OCI-LY7 (cell line): ENCODE data around the gene ARFGAP2. TPM values are rescaled to one million over a fixed set of nuclear protein-coding genes. Genes with fewer than 3 reads are reported as not detected.

Experiments
- BruUV-seq: library from RNA; stranded (reverse); fragments of 400-500 nt; replicated peaks from 2 replicates; lab custom pipeline; 2021; lab: Mats Ljungman, UMichigan
- CTCF ChIA-PET: fragments of 300-600 bp; sonication (Branson Sonifier 250); formaldehyde crosslinking; loops from one replicate; lab custom pipeline; 2022; ENCODE audit warnings: antibody characterized with exemption; ENCODE audit not compliant: unreplicated experiment; lab: Charles Lee
- POLR2A ChIA-PET: fragments of 300-600 bp; sonication (Branson Sonifier 250); formaldehyde crosslinking; loops from one replicate; lab custom pipeline; 2022; ENCODE audit warnings: antibody characterized with exemption; lab: Charles Lee
- DNase-seq: peaks from one replicate; pipeline ENCODE4 v3.0.0-alpha.2; 2015; ENCODE audit warnings: low spot score
- H2AFZ ChIP-seq: fragments of 200-600 bp; sonication (generic), shearing (Covaris generic); 2 replicates; pipeline ENCODE4 v1.6.1; 2014; ENCODE audit warnings: mild to moderate bottlenecking, antibody characterized with exemption, low read length, moderate library complexity
- H3K27ac ChIP-seq: fragments of 200-600 bp; sonication (generic); 2 replicates; pipeline ENCODE4 v1.5.1; 2014; ENCODE audit warnings: mixed run types, low read depth, mild to moderate bottlenecking, moderate library complexity, low read length, inconsistent platforms; ENCODE audit not compliant: poor library complexity, severe bottlenecking
- H3K36me3 ChIP-seq: fragments of 200-600 bp; sonication (generic); 2 replicates; pipeline ENCODE4 v1.6.1; 2014; ENCODE audit warnings: mild to moderate bottlenecking, antibody characterized with exemption, low read length, moderate library complexity, mixed read lengths; ENCODE audit not compliant: insufficient read depth
- H3K4me1 ChIP-seq: fragments of 200-600 bp; sonication (generic); 2 replicates; pipeline ENCODE4 v1.5.1; 2014; ENCODE audit warnings: mild to moderate bottlenecking, low read length; ENCODE audit not compliant: insufficient read depth, poor library complexity, severe bottlenecking
- H3K4me2 ChIP-seq: fragments of 200-600 bp; sonication (generic); 2 replicates; pipeline ENCODE4 v1.6.1; 2014; ENCODE audit warnings: mild to moderate bottlenecking, low read length
- H3K4me3 ChIP-seq: fragments of 200-600 bp; sonication (generic); 2 replicates; pipeline ENCODE4 v1.5.1; 2014; ENCODE audit warnings: mild to moderate bottlenecking, low read depth, low read length; ENCODE audit not compliant: poor library complexity, severe bottlenecking
- H3K79me2 ChIP-seq: fragments of 200-600 bp; sonication (generic); 2 replicates; pipeline ENCODE4 v1.6.1; 2016; ENCODE audit warnings: low read depth, mild to moderate bottlenecking, low read length, moderate library complexity, mixed read lengths; ENCODE audit not compliant: insufficient read depth
- H3K9me2 ChIP-seq: fragments of 200-600 bp; sonication (generic); 2 replicates; pipeline ENCODE4 v1.6.1; 2016; ENCODE audit warnings: mild to moderate bottlenecking, low read length, mixed read lengths; ENCODE audit not compliant: insufficient read depth
- H3K9me3 ChIP-seq: fragments of 200-600 bp; sonication (generic); 2 replicates; pipeline ENCODE4 v1.6.1; 2014; ENCODE audit warnings: mild to moderate bottlenecking, mixed run types, low read length, mixed read lengths
- H4K20me1 ChIP-seq: fragments of 200-600 bp; sonication (generic); 2 replicates; pipeline ENCODE4 v1.6.1; 2014; ENCODE audit warnings: mild to moderate bottlenecking, antibody characterized with exemption, low read length, moderate library complexity, mixed read lengths; ENCODE audit not compliant: insufficient read depth
- CTCF ChIP-seq: fragments of 200-600 bp; sonication (generic); conservative IDR thresholded peaks from 2 replicates; pipeline ENCODE4 v1.5.1; 2014; ENCODE audit warnings: mild to moderate bottlenecking, antibody characterized with exemption, low read length, moderate library complexity, mixed read lengths
- EZH2phosphoT487 ChIP-seq: fragments of 200-600 bp; sonication (generic); IDR thresholded peaks from 2 replicates; pipeline ENCODE4 v1.6.1; 2018; ENCODE audit warnings: low read depth, borderline replicate concordance, mild to moderate bottlenecking, mixed run types, antibody characterized with exemption, low read length, moderate library complexity, mixed read lengths
- intact Hi-C: fragments of 100-400 bp; cut with micrococcal nuclease; formaldehyde crosslinking; loops from one replicate; pipeline ENCODE4 v1.10.0; 2022; ENCODE audit not compliant: unreplicated experiment
- total RNA-seq, 2 experiments: library from RNA; depleted of rRNA in 1 of 2; stranded (reverse); fragments of >200 nt in 1 of 2; shearing (Covaris generic) in 1 of 2; gene quantifications; 2 replicates each; pipeline ENCODE4 v1.2.3, GENCODE V29; 2014 to 2022

The ARFGAP2 gene
- total RNA-seq, 2 experiments from 2014 or later = 116 to 135 TPM

GRCh38 chr11:47171856-47172255, 4.8 kb downstream of the ARFGAP2 start:
- Histone ChIP-seq H3K9me2 (no peaks in the 10 kb centered on the region), H3K79me2 (peaks cover 49% of the 10 kb centered on the region), H2AFZ (no peak overlapping the region), H3K9me3 (no peaks in the 10 kb centered on the region), H3K4me1 (peaks cover 12% of the 10 kb centered on the region), H4K20me1 (peaks cover 9% of the 10 kb centered on the region; the same call in 1 of the 2 replicates), H3K4me2 (no peak overlapping the region), H3K27ac (no peak overlapping the region), H3K4me3 (no peak overlapping the region), H3K36me3 (peaks cover 94% of the 10 kb centered on the region)
- POLR2A ChIA-PET = interaction anchor here (0.5 to 1.8 kb wide), 2 partner anchors 8 to 655 kb away, joined by 5 to 8 read pairs; no protein-coding TSS in a partner anchor
- no TSS peak for BruUV-seq
- no peak for DNase-seq
- intact Hi-C loops = no loop called here
- CTCF ChIA-PET = interaction anchor here (1.0 to 1.6 kb wide), 2 partner anchors 8 to 55 kb away, joined by 3 to 5 read pairs; no protein-coding TSS in a partner anchor
- TF ChIP-seq CTCF (no peak), EZH2phosphoT487 (no peak)

- Histone ChIP-seq H3K9me3 (no peaks in the 10 kb centered on the region), H4K20me1 (peaks cover 9% of the 10 kb centered on the region; the same call in 1 of the 2 replicates), H3K27ac (no peak overlapping the region), H3K36me3 (peaks cover 97% of the 10 kb centered on the region), H3K4me1 (peaks cover 12% of the 10 kb centered on the region), H3K4me2 (no peak overlapping the region), H3K4me3 (no peak overlapping the region), H3K79me2 (peaks cover 46% of the 10 kb centered on the region), H3K9me2 (no peaks in the 10 kb centered on the region), H2AFZ (no peak overlapping the region)
- no peak for DNase-seq
- no TSS peak for BruUV-seq
- intact Hi-C loops = no loop called here
- ChIA-PET CTCF (interaction anchor here (0.5 to 1.6 kb wide), 3 partner anchors 8 to 55 kb away, joined by 3 to 5 read pairs (median 4); no protein-coding TSS in a partner anchor), POLR2A (interaction anchor here (0.6 to 1.8 kb wide), 2 partner anchors 8 to 293 kb away, joined by 5 to 8 read pairs; no protein-coding TSS in a partner anchor)
- TF ChIP-seq CTCF = no peak
Observed at GRCh38 chr11:47171061-47171838, 5.4 kb downstream of the ARFGAP2 start.

GRCh38 chr11:47166368-47166767, 10.3 kb downstream of the ARFGAP2 start:
- DNase-seq = no peak
- Histone ChIP-seq H2AFZ (no peak overlapping the region), H3K79me2 (0 out of 2 replicates have a peak, but pooled peaks cover 8% of the 10 kb centered on the region), H3K9me3 (no peaks in the 10 kb centered on the region), H3K27ac (no peak overlapping the region), H4K20me1 (no peaks in the 10 kb centered on the region), H3K4me3 (no peak overlapping the region), H3K4me1 (peaks cover 2% of the 10 kb centered on the region), H3K4me2 (no peak overlapping the region), H3K36me3 (peaks cover 96% of the 10 kb centered on the region), H3K9me2 (no peaks in the 10 kb centered on the region)
- BruUV-seq = no TSS peak
- intact Hi-C loops = no loop called here
- TF ChIP-seq CTCF (no peak), EZH2phosphoT487 (no peak)
- ChIA-PET CTCF (no interaction called here), POLR2A (interaction anchor here (0.6 kb wide), 1 partner anchor 384 kb away, joined by 3 read pairs; no protein-coding TSS in a partner anchor)
